Pulmonary artery endothelial cell (primary cell): ENCODE data around the gene SP5. TPM values are rescaled to one million over a fixed set of nuclear protein-coding genes. Genes with fewer than 3 reads are reported as not detected.
"Not testable (repeated sequence)": the region's sequence is repeated elsewhere in the genome, so short reads cannot be mapped to it uniquely, and the experiment has no call there.

Experiments
- DNase-seq: peaks from one replicate; pipeline ENCODE4 v3.0.0-alpha.2; 2011; ENCODE audit warnings: low read depth, low spot score
- total RNA-seq: library from RNA; depleted of rRNA; stranded (reverse); fragments of >200 nt; gene quantifications from 2 replicates; pipeline ENCODE4 v1.2.3, GENCODE V29; 2014

SP5 gene
- not detected in 2 replicates for total RNA-seq

DNA sequence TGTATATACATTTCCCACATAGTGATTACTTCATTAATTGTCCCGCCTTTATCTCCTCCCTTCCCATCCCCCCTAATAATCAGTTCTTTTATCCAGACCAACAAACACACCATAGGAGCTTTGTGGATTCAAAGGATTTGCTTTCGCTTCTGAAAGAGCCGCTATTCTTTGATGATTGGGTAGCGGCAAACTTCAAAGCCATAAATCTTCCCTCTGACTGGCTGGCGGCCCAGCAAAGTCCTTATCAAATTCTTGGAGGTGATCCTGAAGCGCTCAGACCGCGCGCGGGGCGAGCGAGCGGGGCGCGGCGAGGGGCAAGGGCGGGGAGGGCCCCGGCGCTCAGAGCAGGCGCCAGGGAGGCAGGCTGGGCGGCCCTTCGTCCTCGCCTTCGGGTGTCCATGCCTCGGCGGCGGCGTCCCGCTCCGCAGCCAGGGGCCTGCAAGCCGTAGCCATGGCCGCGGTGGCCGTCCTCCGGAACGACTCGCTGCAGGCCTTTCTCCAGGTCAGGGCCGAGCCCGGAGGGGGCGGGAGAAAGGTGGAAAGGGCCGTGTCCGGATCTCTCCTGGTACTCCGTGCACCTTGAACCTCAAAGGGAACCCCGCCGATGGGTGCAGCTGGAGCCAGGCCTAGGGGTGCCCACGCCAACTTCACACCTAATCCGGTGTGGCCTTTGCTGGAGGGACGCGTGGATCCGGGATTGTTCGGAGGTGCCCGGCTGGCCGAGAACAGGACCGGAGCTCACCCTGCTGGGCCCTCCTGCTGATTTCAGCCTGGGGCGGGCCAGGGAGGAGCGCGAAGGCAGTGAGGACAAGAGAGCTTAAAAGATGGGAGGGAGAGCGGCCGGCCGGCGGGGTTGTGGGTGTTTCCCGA is at the start of gene SP5:
TSS of gene SP5 (plus strand) at position 276 of the 870 bp plus-strand sequence. CDS start at position 452, 176 bp downstream.
- no peak for DNase-seq

GRCh38 chr2:170665743-170666142 is 49.4 kb upstream of the SP5 start:
- DNase-seq = no peak

DNA sequence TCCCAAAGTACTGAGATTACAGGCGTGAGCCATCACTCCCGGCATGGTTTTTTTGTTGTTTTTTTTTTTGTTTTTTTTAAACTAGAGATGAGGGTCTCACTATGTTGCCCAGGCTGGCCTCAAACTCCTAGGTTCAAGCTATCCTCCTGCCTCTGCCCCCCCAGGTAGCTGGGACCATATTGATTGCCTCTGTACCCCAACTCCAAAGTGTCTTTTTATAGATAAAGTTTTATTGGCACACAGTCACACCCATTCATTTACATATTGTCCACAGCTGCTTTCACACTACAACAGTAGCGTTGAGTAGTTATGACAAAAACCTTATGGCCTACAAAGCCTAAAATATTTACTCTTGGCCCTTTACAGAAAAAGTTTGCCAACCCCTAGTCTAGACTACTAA is 45.2 kb upstream of the SP5 start:
- DNase-seq = no peak

GRCh38 chr2:170670651-170671050 is 44.5 kb upstream of the SP5 start:
- no peak for DNase-seq

GRCh38 chr2:170671079-170671478 is 44.1 kb upstream of the SP5 start:
- DNase-seq = no peak

DNA sequence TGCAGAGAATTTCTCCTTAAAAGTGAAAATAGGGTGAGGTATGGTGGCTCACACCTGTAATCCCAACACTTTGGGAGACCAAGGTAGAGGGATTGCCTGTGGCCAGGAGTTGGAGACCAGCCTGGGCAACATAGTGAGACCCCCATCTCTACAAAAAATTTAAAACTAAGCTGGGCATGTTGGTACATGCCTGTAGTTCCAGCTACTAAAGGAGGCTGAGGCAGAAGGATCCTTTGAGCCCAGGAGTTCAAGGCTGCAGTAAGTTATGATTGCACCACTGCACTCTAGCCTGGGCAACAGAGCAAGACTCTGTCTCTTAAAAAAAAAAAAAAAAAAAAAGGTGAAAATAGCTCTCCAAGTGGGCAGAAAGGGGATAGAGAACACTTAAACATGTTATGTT is 40.9 kb upstream of the SP5 start:
- not testable (repeated sequence) for DNase-seq

- DNase-seq = no peak
These were observed 39.4 kb upstream of the SP5 start for GRCh38 chr2:170675701-170676100.

DNA sequence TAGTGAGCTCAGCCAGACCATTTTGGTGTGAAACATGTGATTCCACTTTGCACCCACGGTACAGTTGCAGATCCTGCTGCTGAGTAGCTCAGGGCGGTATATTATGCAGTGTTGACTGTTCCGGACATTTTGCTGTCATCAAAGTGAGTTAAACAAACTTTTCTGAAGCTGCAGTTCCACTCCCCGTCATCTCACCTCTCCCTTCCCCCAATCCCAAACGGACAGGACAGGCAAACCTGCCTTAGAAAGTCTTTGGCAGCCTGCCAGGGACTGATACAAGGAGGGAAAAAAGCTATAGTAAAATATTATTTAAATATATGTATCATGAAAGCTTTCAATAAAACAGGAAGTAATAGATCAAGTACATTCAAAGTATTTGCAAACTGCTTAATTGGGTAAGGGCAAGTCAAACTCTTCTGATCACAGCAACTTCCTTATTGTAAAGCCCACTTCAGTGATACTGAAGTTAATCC is 35.5 kb upstream of the SP5 start:
- no peak for DNase-seq

GRCh38 chr2:170680172-170680941 is 34.8 kb upstream of the SP5 start:
- no peak for DNase-seq

DNA sequence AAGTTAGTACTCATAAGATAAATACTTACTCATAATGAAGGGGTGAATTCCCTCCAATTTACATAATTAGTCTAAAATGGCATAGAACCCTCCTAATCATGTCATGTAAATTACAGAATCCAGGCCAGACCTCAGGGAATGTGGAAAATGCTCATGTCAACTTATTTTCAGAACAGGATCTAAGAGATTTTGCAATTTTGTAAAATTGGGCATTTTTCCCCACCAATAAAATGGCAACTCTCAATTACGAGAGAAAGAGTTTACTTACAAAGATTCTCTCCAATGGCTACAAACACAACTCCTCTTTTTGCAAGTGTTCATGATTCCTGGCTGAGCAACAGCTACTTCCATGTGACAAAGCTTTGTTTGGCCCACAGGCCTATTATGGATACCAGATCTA is 33.8 kb upstream of the SP5 start:
- DNase-seq = no peak

GRCh38 chr2:170685591-170685990 is 29.5 kb upstream of the SP5 start:
- DNase-seq = no peak

- no peak for DNase-seq
These were observed 25.7 kb upstream of the SP5 start for GRCh38 chr2:170689481-170689880.

- DNase-seq = no peak
These were observed 24.5 kb upstream of the SP5 start for GRCh38 chr2:170690640-170691039.

DNA sequence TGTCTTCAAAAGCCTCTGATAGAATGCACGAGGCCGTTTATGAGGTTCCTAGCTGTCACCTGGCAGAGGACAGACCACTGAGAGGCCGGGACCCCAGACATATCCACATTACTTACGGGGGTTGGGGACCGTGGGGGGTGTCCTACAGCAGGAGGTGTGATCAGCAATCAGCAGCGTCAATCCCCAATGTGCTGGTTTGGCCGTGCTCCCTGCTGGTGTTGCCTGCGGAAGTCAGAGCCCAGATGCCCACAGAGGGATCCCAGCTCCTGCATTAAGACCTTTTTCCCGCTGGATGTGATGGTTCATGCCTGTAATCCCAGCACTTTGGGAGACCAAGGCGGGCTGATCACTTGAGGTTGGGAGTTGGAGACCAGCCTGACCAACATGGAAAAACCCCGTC is 20.8 kb upstream of the SP5 start:
- DNase-seq = no peak

DNA sequence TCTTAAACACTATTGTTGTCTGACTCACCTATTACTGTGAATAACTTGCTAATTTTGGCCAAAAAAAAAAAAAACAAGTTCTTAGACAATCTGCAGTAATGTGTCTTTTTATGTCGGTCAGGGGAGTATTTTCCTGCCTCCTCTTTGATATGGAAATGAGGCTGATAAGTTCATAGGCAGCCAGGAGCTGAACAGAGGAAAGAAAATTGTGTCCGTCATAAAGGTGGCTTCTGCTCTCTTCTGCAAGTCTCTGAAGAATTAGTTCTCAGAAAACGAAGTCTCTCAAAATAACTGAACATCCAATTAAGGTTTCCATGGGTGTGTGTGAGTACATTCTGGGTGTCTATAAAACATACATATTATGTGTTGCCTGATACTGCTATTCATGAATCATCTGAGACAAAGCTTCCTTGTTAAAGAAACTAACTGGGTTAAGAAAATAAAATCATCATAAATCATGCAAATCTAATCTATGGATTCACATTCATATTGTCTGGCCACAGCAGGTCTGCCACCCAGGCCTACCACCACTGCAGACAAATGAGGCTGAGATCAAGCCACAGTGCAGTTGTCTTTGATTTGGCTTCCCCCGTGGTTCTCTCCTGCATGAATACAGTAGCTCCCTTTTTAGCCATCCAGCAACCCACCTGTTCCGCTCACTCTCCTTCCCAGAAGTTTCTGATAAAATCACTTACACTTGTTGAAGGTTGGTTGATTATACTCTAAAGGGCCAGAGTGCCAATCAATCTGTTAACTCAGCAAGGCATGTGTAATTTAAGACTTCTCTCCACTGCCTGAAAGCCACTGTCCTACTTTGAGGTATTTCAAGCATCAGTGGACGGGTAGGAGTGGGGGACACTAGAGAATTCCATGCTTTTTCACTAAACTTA is 19.4 kb upstream of the SP5 start:
- no peak for DNase-seq

GRCh38 chr2:170696948-170697347 is 18.2 kb upstream of the SP5 start:
- DNase-seq = no peak

- no peak for DNase-seq
These were observed 14.1 kb upstream of the SP5 start for GRCh38 chr2:170701011-170701410.

GRCh38 chr2:170703776-170704476 is 11.2 kb upstream of the SP5 start:
- no peak for DNase-seq

GRCh38 chr2:170707821-170708795 is 7.0 kb upstream of the SP5 start:
- DNase-seq = no peak

GRCh38 chr2:170710609-170710979 is 4.5 kb upstream of the SP5 start:
- DNase-seq = no peak
